Measurements from ENCODE around the gene PTBP1. TPM values are rescaled to one million over a fixed set of nuclear protein-coding genes. Genes with fewer than 3 reads are reported as not detected.

PTBP1 gene
- total and polyA plus RNA-seq, 9 of the 15 experiments (the other 6 are each of a cell fraction or from before 2014, with no cell fraction given) = 14.0 to 759 (median 234) TPM

- Histone ChIP-seq H3K9me3 (replicated peaks; ENCODE audit: control insufficient read depth, insufficient read depth, low read depth, low read length) (peaks cover 11% of the 10 kb centered on the region; the same call in 1 of the 2 replicates), H3K9me1 (ENCODE audit: control insufficient read depth, insufficient read depth, low read length) (no peaks in the 10 kb centered on the region), H2AFZ (ENCODE audit: low read depth, low read length) (no peak overlapping the region), H3K79me2 (ENCODE audit: control insufficient read depth, insufficient read depth, low read length) (no peaks in the 10 kb centered on the region), H3K4me3 (no peak overlapping the region), H4K20me1 (replicated peaks; ENCODE audit: control insufficient read depth, insufficient read depth, low read length) (no peaks in the 10 kb centered on the region), H3K36me3 (ENCODE audit: control insufficient read depth, insufficient read depth, low read length) (no peaks in the 10 kb centered on the region), H3K27me3 (ENCODE audit: control insufficient read depth in 2 of 2, insufficient read depth in 2 of 2, low read length in 2 of 2) (no peaks in the 10 kb centered on the region), H3K9ac (ENCODE audit: insufficient read depth in 1 of 2, low read depth in 2 of 2, low read length in 2 of 2) (no peak overlapping the region), H3K4me2 (ENCODE audit: insufficient read depth, low read length) (no peak overlapping the region), H3K4me1 (replicated peaks in 1 of 2; ENCODE audit: control insufficient read depth in 2 of 2, insufficient read depth in 2 of 2, low read length in 2 of 2) (peaks cover 0 to 23% of the 10 kb centered on the region in 2 experiments; a peak in 3 of 5 replicates), H3K27ac (ENCODE audit: extremely low read depth, low read depth, low read length) (no peak overlapping the region)
- in situ Hi-C loops (cut with MboI) = loop anchor here (25.0 kb wide), 1 partner anchor 480 kb away; the partner anchor contains the start of genes ATP5F1D, CBARP and MIDN
- CTCF ChIA-PET (ENCODE audit: low intra/inter-chr PET ratio) = no interaction called here
- no TSS peak for BruUV-seq (replicated peaks)
- ATAC-seq (no peak), FAIRE-seq (no peak), DNase-seq (ENCODE audit: extremely low read depth in 1 of 4, low spot score in 3 of 4) (no peak)
- POLR2A ChIA-PET = interaction anchor here (0.6 kb wide), 1 partner anchor 1659 kb away, joined by 3 read pairs; no protein-coding TSS in a partner anchor
- intact Hi-C loops (cut with micrococcal nuclease) = no loop called here
- 46% methylated on average over 36 of the region's 36 CpGs for WGBS (ENCODE audit: insufficient coverage, low coverage, missing lambda C conversion rate)
- TF ChIP-seq SMAD4 (CRISPR knock-in tag; conservative IDR thresholded peaks at IDR 0.05) (no peak), E2F6 (IDR thresholded peaks at IDR 0.05; ENCODE audit: borderline replicate concordance in 1 of 2, extremely low read depth in 1 of 2, insufficient read depth in 1 of 2, insufficient read length in 1 of 2, low read depth in 1 of 2, low read length in 1 of 2, poor library complexity in 1 of 2, severe bottlenecking in 1 of 2) (no peak), SRSF3 (IDR thresholded peaks at IDR 0.05; ENCODE audit: insufficient read depth, low read length) (no peak), TEAD4 (IDR thresholded peaks at IDR 0.05; ENCODE audit: low read length) (no peak), TEAD4 (CRISPR knock-in tag; IDR thresholded peaks at IDR 0.05; ENCODE audit: borderline replicate concordance) (no peak), NFRKB (IDR thresholded peaks at IDR 0.05; ENCODE audit: low read depth) (no peak), ZNF134 (CRISPR knock-in tag; conservative IDR thresholded peaks at IDR 0.05) (no peak), LARP7 (IDR thresholded peaks at IDR 0.05) (no peak), PHB2 (IDR thresholded peaks at IDR 0.05; ENCODE audit: low read depth) (no peak), KAT8 (IDR thresholded peaks at IDR 0.05; ENCODE audit: low read depth) (no peak), PHF21A (IDR thresholded peaks at IDR 0.05; ENCODE audit: borderline replicate concordance, low read depth) (no peak), NFATC3 (IDR thresholded peaks at IDR 0.05) (no peak), ATF6 (CRISPR knock-in tag; IDR thresholded peaks at IDR 0.05) (no peak), ZNF584 (CRISPR knock-in tag; IDR thresholded peaks at IDR 0.05; ENCODE audit: low read depth) (no peak)
- TF ChIP-seq, protein P1, sequence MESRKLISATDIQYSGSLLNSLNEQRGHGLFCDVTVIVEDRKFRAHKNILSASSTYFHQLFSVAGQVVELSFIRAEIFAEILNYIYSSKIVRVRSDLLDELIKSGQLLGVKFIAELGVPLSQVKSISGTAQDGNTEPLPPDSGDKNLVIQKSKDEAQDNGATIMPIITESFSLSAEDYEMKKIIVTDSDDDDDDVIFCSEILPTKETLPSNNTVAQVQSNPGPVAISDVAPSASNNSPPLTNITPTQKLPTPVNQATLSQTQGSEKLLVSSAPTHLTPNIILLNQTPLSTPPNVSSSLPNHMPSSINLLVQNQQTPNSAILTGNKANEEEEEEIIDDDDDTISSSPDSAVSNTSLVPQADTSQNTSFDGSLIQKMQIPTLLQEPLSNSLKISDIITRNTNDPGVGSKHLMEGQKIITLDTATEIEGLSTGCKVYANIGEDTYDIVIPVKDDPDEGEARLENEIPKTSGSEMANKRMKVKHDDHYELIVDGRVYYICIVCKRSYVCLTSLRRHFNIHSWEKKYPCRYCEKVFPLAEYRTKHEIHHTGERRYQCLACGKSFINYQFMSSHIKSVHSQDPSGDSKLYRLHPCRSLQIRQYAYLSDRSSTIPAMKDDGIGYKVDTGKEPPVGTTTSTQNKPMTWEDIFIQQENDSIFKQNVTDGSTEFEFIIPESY (CRISPR knock-in tag; IDR thresholded peaks at IDR 0.05) = no peak
- TF ChIP-seq, protein P2, sequence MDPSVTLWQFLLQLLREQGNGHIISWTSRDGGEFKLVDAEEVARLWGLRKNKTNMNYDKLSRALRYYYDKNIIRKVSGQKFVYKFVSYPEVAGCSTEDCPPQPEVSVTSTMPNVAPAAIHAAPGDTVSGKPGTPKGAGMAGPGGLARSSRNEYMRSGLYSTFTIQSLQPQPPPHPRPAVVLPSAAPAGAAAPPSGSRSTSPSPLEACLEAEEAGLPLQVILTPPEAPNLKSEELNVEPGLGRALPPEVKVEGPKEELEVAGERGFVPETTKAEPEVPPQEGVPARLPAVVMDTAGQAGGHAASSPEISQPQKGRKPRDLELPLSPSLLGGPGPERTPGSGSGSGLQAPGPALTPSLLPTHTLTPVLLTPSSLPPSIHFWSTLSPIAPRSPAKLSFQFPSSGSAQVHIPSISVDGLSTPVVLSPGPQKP (CRISPR knock-in tag; IDR thresholded peaks at IDR 0.05) = no peak
Measured at GRCh38 chr19:756821-757688, 40.2 kb upstream of the PTBP1 start.

All from K562 (cell line).